GM12878 (cell line): ENCODE measurements around the gene SPHK1. TPM values are rescaled to one million over a fixed set of nuclear protein-coding genes. Genes with fewer than 3 reads are reported as not detected.

Experiments used
- BHLHE40 ChIP-seq, 2 experiments: fragments of 450-650 bp in 1 of 2; IDR thresholded peaks; 2 replicates each; pipeline ENCODE4 v1.6.1; 2011 to 2017; ENCODE audit warnings: low read depth in 2 of 2, borderline replicate concordance in 1 of 2, improper control_type of control experiment in 1 of 2, low read length in 1 of 2, mild to moderate bottlenecking in 1 of 2
- CEBPZ ChIP-seq: fragments of 150-350 bp; IDR thresholded peaks from 2 replicates; pipeline ENCODE4 v1.6.1; 2016; ENCODE audit warnings: low read depth, low read length
- CREB1 ChIP-seq: IDR thresholded peaks from 2 replicates; pipeline ENCODE4 v1.6.1; 2012; ENCODE audit warnings: low read depth, mild to moderate bottlenecking, inconsistent platforms
- FOXK2 ChIP-seq: fragments of 450-650 bp; IDR thresholded peaks from 2 replicates; pipeline ENCODE4 v1.6.1; 2017; ENCODE audit warnings: mild to moderate bottlenecking, moderate library complexity
- HDGF ChIP-seq: fragments of 450-650 bp; IDR thresholded peaks from 2 replicates; pipeline ENCODE4 v1.6.1; 2016; ENCODE audit warnings: antibody characterized with exemption
- IRF5 ChIP-seq: fragments of 450-650 bp; IDR thresholded peaks from 2 replicates; pipeline ENCODE4 v1.6.1; 2017; ENCODE audit warnings: borderline replicate concordance
- JUND ChIP-seq: IDR thresholded peaks from 2 replicates; pipeline ENCODE4 v1.6.1; 2012; ENCODE audit warnings: low read depth, mild to moderate bottlenecking, low read length, improper control_type of control experiment, moderate library complexity
- MAX ChIP-seq: IDR thresholded peaks from 2 replicates; pipeline ENCODE4 v1.6.1; 2012; ENCODE audit warnings: low read depth, low read length, improper control_type of control experiment
- MEF2B ChIP-seq: fragments of 450-650 bp; IDR thresholded peaks from 2 replicates; pipeline ENCODE4 v1.6.1; 2018; ENCODE audit warnings: mild to moderate bottlenecking, moderate library complexity; ENCODE audit not compliant: partially characterized antibody, poor library complexity, severe bottlenecking
- MTA3 ChIP-seq: IDR thresholded peaks from 2 replicates; pipeline ENCODE4 v1.6.1; 2012; ENCODE audit warnings: low read length, inconsistent platforms, borderline replicate concordance
- MYB ChIP-seq: fragments of 150-350 bp; IDR thresholded peaks from 2 replicates; pipeline ENCODE4 v1.6.1; 2014; ENCODE audit warnings: mild to moderate bottlenecking, low read depth, low read length, borderline replicate concordance
- NR2C1 ChIP-seq: fragments of 450-650 bp; IDR thresholded peaks from 2 replicates; pipeline ENCODE4 v1.6.1; 2017; ENCODE audit warnings: antibody characterized with exemption, mild to moderate bottlenecking, moderate library complexity
- PML ChIP-seq: IDR thresholded peaks from 2 replicates; pipeline ENCODE4 v1.6.1; 2012; ENCODE audit warnings: low read length, inconsistent platforms
- RCOR1 ChIP-seq: conservative IDR thresholded peaks from 2 replicates; pipeline ENCODE4 v1.6.1; 2012; ENCODE audit warnings: low read depth, low read length, improper control_type of control experiment
- RFX5 ChIP-seq: IDR thresholded peaks from 2 replicates; pipeline ENCODE4 v1.6.1; 2011; ENCODE audit warnings: low read depth, low read length, improper control_type of control experiment
- SIN3A ChIP-seq: IDR thresholded peaks from 2 replicates; pipeline ENCODE4 v1.6.1; 2012; ENCODE audit warnings: low read depth, low read length, improper control_type of control experiment
- SIX5 ChIP-seq: IDR thresholded peaks from 2 replicates; pipeline ENCODE4 v1.6.1; 2011; ENCODE audit warnings: mild to moderate bottlenecking, low read depth, low read length, moderate library complexity; ENCODE audit not compliant: severe bottlenecking
- SMARCA5 ChIP-seq: fragments of 450-650 bp; IDR thresholded peaks from 2 replicates; pipeline ENCODE4 v1.6.1; 2017; ENCODE audit warnings: mild to moderate bottlenecking
- SREBF1 ChIP-seq: IDR thresholded peaks from 2 replicates; pipeline ENCODE4 v1.6.1; 2012; ENCODE audit warnings: mild to moderate bottlenecking, low read length
- TARDBP ChIP-seq: IDR thresholded peaks from 2 replicates; pipeline ENCODE4 v1.6.1; 2016; ENCODE audit warnings: borderline replicate concordance
- YBX1 ChIP-seq: fragments of 450-650 bp; IDR thresholded peaks from 2 replicates; pipeline ENCODE4 v1.6.1; 2016; ENCODE audit warnings: antibody characterized with exemption
- ZBTB40 ChIP-seq: fragments of 450-650 bp; IDR thresholded peaks from 2 replicates; pipeline ENCODE4 v1.6.1; 2016; ENCODE audit warnings: mild to moderate bottlenecking, moderate library complexity, borderline replicate concordance
- ZNF217 ChIP-seq: fragments of 450-650 bp; IDR thresholded peaks from 2 replicates; pipeline ENCODE4 v1.6.1; 2017; ENCODE audit warnings: antibody characterized with exemption, mild to moderate bottlenecking
- polyA plus RNA-seq, 11 experiments: library from polyadenylated mRNA; depleted of rRNA in 4 of 11; unstranded in 6 of 11; stranded (reverse) in 5 of 11; fragments of >200 nt; fragmentation: Nextera tagmentation in 4 of 11; fragmentation: Illumina TruSeq in 1 of 11; extraction: Ambion mirVana in 4 of 11; extraction: Trizol in 1 of 11; gene quantifications; 1 replicate in 1 of 11; 2 replicates in 10 of 11; pipeline versions ENCODE4 v1.2.1 to v1.2.3, GENCODE V29; 2011 to 2016; ENCODE audit warnings: inconsistent platforms in 2 of 11, missing spikeins in 2 of 11, low read depth in 1 of 11
- total RNA-seq, 4 experiments: library from RNA; depleted of rRNA in 3 of 4; stranded (reverse); fragments of >200 nt in 3 of 4; fragmentation: Illumina TruSeq in 1 of 4; extraction: Trizol in 1 of 4; gene quantifications; 2 replicates each; pipeline versions ENCODE4 v1.2.1 to v1.2.3, GENCODE V29; 2013 to 2021

Gene SPHK1
- total and polyA plus RNA-seq, 10 of the 15 experiments (the other 5 are each of a cell fraction or from before 2014, with no cell fraction given) = 0.09 to 1.1 (median 0.36) TPM; not detected in 2

GRCh38 chr17:76385892-76386786 lies 1.7 kb downstream of the SPHK1 start (continued):
- no peak for TF ChIP-seq RFX5
- no peak for TF ChIP-seq TARDBP
- no peak for TF ChIP-seq IRF5
- no peak for TF ChIP-seq SREBF1
- no peak for TF ChIP-seq FOXK2
- TF ChIP-seq SIN3A = no peak
- TF ChIP-seq SMARCA5 = 0 out of 2 replicates have a peak, but pooled peaks have one; percentile 47
- no peak for TF ChIP-seq MYB
- TF ChIP-seq JUND = no peak
- no peak for TF ChIP-seq PML
- peak; percentile 54; the same call in 1 of the 2 replicates for TF ChIP-seq MAX
- no peak for TF ChIP-seq ZNF217
- TF ChIP-seq CEBPZ = no peak
- no peak for TF ChIP-seq RCOR1
- peak; percentile 42 for TF ChIP-seq MEF2B
- TF ChIP-seq BHLHE40 (IDR thresholded peaks at IDR 0.05; ENCODE audit: borderline replicate concordance in 1 of 2, low read depth in 2 of 2, low read length in 1 of 2) = peak; percentile 87 to 92
- no peak for TF ChIP-seq NR2C1
- no peak for TF ChIP-seq ZBTB40
- TF ChIP-seq SIX5 = no peak
- no peak for TF ChIP-seq CREB1
- no peak for TF ChIP-seq MTA3
- TF ChIP-seq YBX1 = no peak
- no peak for TF ChIP-seq HDGF
